ENCODE data around the gene SPP1.
"Not testable (repeated sequence)": the region's sequence is repeated elsewhere in the genome, so short reads cannot be mapped to it uniquely, and the experiment has no call there.

SPP1 gene

GRCh38 chr4:87975466-87975865 is at the start of gene SPP1:
TSS of gene SPP1 (plus strand) at chr4:87975714. CDS start at chr4:87976896, 1,182 bp downstream.
- peak; percentile 48 for DNase-seq

GRCh38 chr4:87926554-87927098 is 48.9 kb upstream of the SPP1 start:
- DNase-seq = no peak

GRCh38 chr4:87930629-87931028 is 44.9 kb upstream of the SPP1 start:
- no peak for DNase-seq

GRCh38 chr4:87931932-87932331 is 43.6 kb upstream of the SPP1 start:
- no peak for DNase-seq

- DNase-seq = no peak
Measured at GRCh38 chr4:87932718-87933141, 42.8 kb upstream of the SPP1 start.

GRCh38 chr4:87933337-87933736 is 42.2 kb upstream of the SPP1 start:
- DNase-seq = no peak

GRCh38 chr4:87934157-87934704 is 41.3 kb upstream of the SPP1 start:
- no peak for DNase-seq

- DNase-seq = no peak
Measured at GRCh38 chr4:87934973-87935372, 40.5 kb upstream of the SPP1 start.

- DNase-seq = not testable (repeated sequence)
Measured at GRCh38 chr4:87935954-87936353, 39.6 kb upstream of the SPP1 start.

- DNase-seq = no peak
Measured at GRCh38 chr4:87937523-87937922, 38.0 kb upstream of the SPP1 start.

GRCh38 chr4:87938746-87939145 is 36.8 kb upstream of the SPP1 start:
- no peak for DNase-seq

GRCh38 chr4:87939978-87940690 is 35.4 kb upstream of the SPP1 start:
- DNase-seq = no peak

- DNase-seq = not testable (repeated sequence)
Measured at GRCh38 chr4:87940809-87941208, 34.7 kb upstream of the SPP1 start.

- DNase-seq = no peak
Measured at GRCh38 chr4:87941537-87942392, 33.7 kb upstream of the SPP1 start.

GRCh38 chr4:87943660-87944149 is 31.8 kb upstream of the SPP1 start:
- DNase-seq = no peak

GRCh38 chr4:87944967-87945366 is 30.5 kb upstream of the SPP1 start:
- no peak for DNase-seq

GRCh38 chr4:87946766-87947165 is 28.7 kb upstream of the SPP1 start:
- DNase-seq = no peak

GRCh38 chr4:87947381-87948160 is 27.9 kb upstream of the SPP1 start:
- no peak for DNase-seq

- no peak for DNase-seq
Measured at GRCh38 chr4:87949961-87950360, 25.6 kb upstream of the SPP1 start.

- no peak for DNase-seq
Measured at GRCh38 chr4:87950493-87950892, 25.0 kb upstream of the SPP1 start.

- DNase-seq = no peak
Measured at GRCh38 chr4:87950936-87951511, 24.5 kb upstream of the SPP1 start.

GRCh38 chr4:87953826-87954225 is 21.7 kb upstream of the SPP1 start:
- DNase-seq = no peak

Data from left hindlimb (tissue), 1 donor.